OCI-LY1 (cell line): ENCODE measurements around the gene TSPAN10.

Source experiments
- CTCF ChIP-seq: fragments of 200-600 bp; sonication (generic), shearing (Covaris generic); IDR thresholded peaks from 2 replicates; pipeline ENCODE4 v1.5.1; 2017; ENCODE audit warnings: mild to moderate bottlenecking, antibody characterized with exemption, low read length, moderate library complexity, mixed read lengths
- EZH2 ChIP-seq: fragments of 200-600 bp; sonication (generic), shearing (Covaris generic); IDR thresholded peaks from 2 replicates; pipeline ENCODE4 v1.8.0; 2017; ENCODE audit warnings: borderline replicate concordance, mixed run types, mild to moderate bottlenecking, antibody characterized with exemption, low read length, moderate library complexity, mixed read lengths

- TF ChIP-seq CTCF, result no peak
- no peak for TF ChIP-seq EZH2
Observed at GRCh38 chr17:81631482-81631881, 5.5 kb upstream of the TSPAN10 start.
